HG02798 (cell line): Measurements from ENCODE around the gene CHSY3.
"Not testable (repeated sequence)": the region's sequence is repeated elsewhere in the genome, so short reads cannot be mapped to it uniquely, and the experiment has no call there.

Source experiments
- ATAC-seq: cut with Tn5 transposase; IDR thresholded peaks from one replicate; pipeline ENCODE4 v1.9.1; 2021; ENCODE audit warnings: mild to moderate bottlenecking; ENCODE audit not compliant: unreplicated experiment, poor library complexity

The CHSY3 gene

GRCh38 chr5:130138406-130139045 is 234.3 kb downstream of the CHSY3 start:
- no peak for ATAC-seq

GRCh38 chr5:130141659-130142320 is 237.5 kb downstream of the CHSY3 start:
- peak; percentile 89 for ATAC-seq

- ATAC-seq = no peak
Observed at GRCh38 chr5:130151239-130151638, 247.0 kb downstream of the CHSY3 start.

GRCh38 chr5:130155345-130156011 is 251.2 kb downstream of the CHSY3 start:
- ATAC-seq = no peak

- no peak for ATAC-seq
Observed at GRCh38 chr5:130158036-130158435, 253.8 kb downstream of the CHSY3 start.

- ATAC-seq = no peak
Observed at GRCh38 chr5:130159968-130160367, 255.7 kb downstream of the CHSY3 start.

- ATAC-seq = no peak
Observed at GRCh38 chr5:130164966-130165365, 260.7 kb downstream of the CHSY3 start.

GRCh38 chr5:130166839-130167490 is 262.7 kb downstream of the CHSY3 start:
- no peak for ATAC-seq

GRCh38 chr5:130168211-130168610 is 263.9 kb downstream of the CHSY3 start:
- ATAC-seq = no peak

- no peak for ATAC-seq
Observed at GRCh38 chr5:130171699-130172098, 267.4 kb downstream of the CHSY3 start.

- ATAC-seq = no peak
Observed at GRCh38 chr5:130183115-130183514, 278.9 kb downstream of the CHSY3 start.

- no peak for ATAC-seq
Observed at GRCh38 chr5:130189961-130190360, 285.7 kb downstream of the CHSY3 start.

GRCh38 chr5:130198927-130199326 is 294.7 kb downstream of the CHSY3 start:
- peak; percentile 79 for ATAC-seq

- no peak for ATAC-seq
Observed at GRCh38 chr5:130206686-130207085, 302.4 kb downstream of the CHSY3 start.

- no peak for ATAC-seq
Observed at GRCh38 chr5:130213607-130214006, 309.3 kb downstream of the CHSY3 start.

GRCh38 chr5:130216286-130216685 is 312.0 kb downstream of the CHSY3 start:
- no peak for ATAC-seq

GRCh38 chr5:130222573-130222972 is 318.3 kb downstream of the CHSY3 start:
- no peak for ATAC-seq

GRCh38 chr5:130226556-130226955 is 322.3 kb downstream of the CHSY3 start:
- not testable (repeated sequence) for ATAC-seq

GRCh38 chr5:130227699-130228098 is 323.4 kb downstream of the CHSY3 start:
- ATAC-seq = no peak

GRCh38 chr5:130231786-130232185 is 327.5 kb downstream of the CHSY3 start:
- no peak for ATAC-seq

GRCh38 chr5:130234816-130235215 is 330.6 kb downstream of the CHSY3 start:
- ATAC-seq = no peak
